GM18498 (cell line): ENCODE measurements around the gene SPOCK1.
A peak's percentile ranks its signal among the peaks of the same experiment; 100 is the strongest.
"Not testable (repeated sequence)": the region's sequence is repeated elsewhere in the genome, so short reads cannot be mapped to it uniquely, and the experiment has no call there.

Source experiments
- ATAC-seq: cut with Tn5 transposase; IDR thresholded peaks from one replicate; pipeline ENCODE4 v1.9.1; 2021; ENCODE audit warnings: mild to moderate bottlenecking, moderate library complexity; ENCODE audit not compliant: unreplicated experiment

The SPOCK1 gene

GRCh38 chr5:137234973-137235943 is 263.9 kb downstream of the SPOCK1 start:
- ATAC-seq, result no peak

GRCh38 chr5:137233726-137234125 is 265.4 kb downstream of the SPOCK1 start:
- no peak for ATAC-seq

- not testable (repeated sequence) for ATAC-seq
Measured at GRCh38 chr5:137233304-137233703, 265.8 kb downstream of the SPOCK1 start.

GRCh38 chr5:137231540-137231939 is 267.6 kb downstream of the SPOCK1 start:
- ATAC-seq, result no peak

- no peak for ATAC-seq
Measured at GRCh38 chr5:137228816-137229215, 270.3 kb downstream of the SPOCK1 start.

- ATAC-seq, result no peak
Measured at GRCh38 chr5:137226081-137226480, 273.0 kb downstream of the SPOCK1 start.

- no peak for ATAC-seq
Measured at GRCh38 chr5:137223324-137224295, 275.5 kb downstream of the SPOCK1 start.

GRCh38 chr5:137221943-137222342 is 277.2 kb downstream of the SPOCK1 start:
- ATAC-seq, result no peak

- ATAC-seq, result peak; percentile 94
Measured at GRCh38 chr5:137220523-137220927, 278.6 kb downstream of the SPOCK1 start.

GRCh38 chr5:137218896-137219295 is 280.2 kb downstream of the SPOCK1 start:
- no peak for ATAC-seq

- no peak for ATAC-seq
Measured at GRCh38 chr5:137218471-137218870, 280.7 kb downstream of the SPOCK1 start.

GRCh38 chr5:137217599-137218200 is 281.4 kb downstream of the SPOCK1 start:
- ATAC-seq, result no peak

GRCh38 chr5:137216976-137217598 is 282.0 kb downstream of the SPOCK1 start:
- no peak for ATAC-seq

GRCh38 chr5:137215780-137216179 is 283.3 kb downstream of the SPOCK1 start:
- ATAC-seq, result no peak

GRCh38 chr5:137215261-137215660 is 283.9 kb downstream of the SPOCK1 start:
- ATAC-seq, result no peak

GRCh38 chr5:137214446-137215189 is 284.5 kb downstream of the SPOCK1 start:
- no peak for ATAC-seq

- ATAC-seq, result no peak
Measured at GRCh38 chr5:137212471-137212870, 286.7 kb downstream of the SPOCK1 start.

- no peak for ATAC-seq
Measured at GRCh38 chr5:137209232-137209809, 289.8 kb downstream of the SPOCK1 start.

GRCh38 chr5:137207023-137207760 is 291.9 kb downstream of the SPOCK1 start:
- ATAC-seq, result no peak
